ENCODE data around the gene TAS1R3. TPM values are rescaled to one million over a fixed set of nuclear protein-coding genes. Genes with fewer than 3 reads are reported as not detected.

Gene TAS1R3
- total and polyA plus RNA-seq, 4 donors: 0.19 to 0.36 (median 0.33) TPM; not detected in 1

DNA sequence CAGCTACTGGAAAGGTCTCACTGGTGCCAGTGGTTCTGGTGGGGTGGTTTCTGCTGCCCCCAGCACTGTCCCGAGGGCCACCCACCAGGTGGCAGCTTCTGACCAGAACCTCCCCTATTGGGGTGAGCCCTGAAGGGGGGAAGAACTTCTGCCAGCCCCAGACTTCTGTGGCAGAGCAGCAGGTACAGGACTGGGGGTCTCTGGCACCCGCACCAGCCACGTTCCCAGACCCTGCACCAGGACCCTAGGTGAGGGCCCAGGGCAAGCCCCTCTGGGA is 21.0 kb upstream of the TAS1R3 start:
- H3K4me1 ChIP-seq (ENCODE audit: control insufficient read depth in 4 of 4, insufficient read depth in 4 of 4, low read length in 3 of 4): peaks cover 15 to 38% (median 29%) of the 10 kb centered on the region in 4 donors
- H3K36me3 ChIP-seq (ENCODE audit: control insufficient read depth in 4 of 4, insufficient read depth in 3 of 4, low read depth in 1 of 4, low read length in 3 of 4): peaks cover 3 to 35% (median 16%) of the 10 kb centered on the region in 4 donors
- H3K9me3 ChIP-seq (ENCODE audit: control insufficient read depth in 4 of 4, low read length in 3 of 4): no peaks in the 10 kb centered on the region
- DNase-seq (ENCODE audit: low spot score): no peak
- H3K27ac ChIP-seq (ENCODE audit: low read depth in 1 of 2, low read length in 2 of 2): no peak overlapping the region
- no peak overlapping the region for H3K9ac ChIP-seq (ENCODE audit: low read depth in 1 of 2, low read length in 2 of 2)
- 90% methylated on average over 3 of the region's 3 CpGs for WGBS
- TF ChIP-seq NR2F2 (IDR thresholded peaks at IDR 0.05) (no peak), EGR1 (IDR thresholded peaks at IDR 0.05; ENCODE audit: low read depth in 2 of 2) (no peak), YY1 (IDR thresholded peaks at IDR 0.05) (no peak), SP1 (IDR thresholded peaks at IDR 0.05) (no peak), JUND (IDR thresholded peaks at IDR 0.05) (no peak), HNF4G (IDR thresholded peaks at IDR 0.05) (no peak)
- TF ChIP-seq, protein P1, sequence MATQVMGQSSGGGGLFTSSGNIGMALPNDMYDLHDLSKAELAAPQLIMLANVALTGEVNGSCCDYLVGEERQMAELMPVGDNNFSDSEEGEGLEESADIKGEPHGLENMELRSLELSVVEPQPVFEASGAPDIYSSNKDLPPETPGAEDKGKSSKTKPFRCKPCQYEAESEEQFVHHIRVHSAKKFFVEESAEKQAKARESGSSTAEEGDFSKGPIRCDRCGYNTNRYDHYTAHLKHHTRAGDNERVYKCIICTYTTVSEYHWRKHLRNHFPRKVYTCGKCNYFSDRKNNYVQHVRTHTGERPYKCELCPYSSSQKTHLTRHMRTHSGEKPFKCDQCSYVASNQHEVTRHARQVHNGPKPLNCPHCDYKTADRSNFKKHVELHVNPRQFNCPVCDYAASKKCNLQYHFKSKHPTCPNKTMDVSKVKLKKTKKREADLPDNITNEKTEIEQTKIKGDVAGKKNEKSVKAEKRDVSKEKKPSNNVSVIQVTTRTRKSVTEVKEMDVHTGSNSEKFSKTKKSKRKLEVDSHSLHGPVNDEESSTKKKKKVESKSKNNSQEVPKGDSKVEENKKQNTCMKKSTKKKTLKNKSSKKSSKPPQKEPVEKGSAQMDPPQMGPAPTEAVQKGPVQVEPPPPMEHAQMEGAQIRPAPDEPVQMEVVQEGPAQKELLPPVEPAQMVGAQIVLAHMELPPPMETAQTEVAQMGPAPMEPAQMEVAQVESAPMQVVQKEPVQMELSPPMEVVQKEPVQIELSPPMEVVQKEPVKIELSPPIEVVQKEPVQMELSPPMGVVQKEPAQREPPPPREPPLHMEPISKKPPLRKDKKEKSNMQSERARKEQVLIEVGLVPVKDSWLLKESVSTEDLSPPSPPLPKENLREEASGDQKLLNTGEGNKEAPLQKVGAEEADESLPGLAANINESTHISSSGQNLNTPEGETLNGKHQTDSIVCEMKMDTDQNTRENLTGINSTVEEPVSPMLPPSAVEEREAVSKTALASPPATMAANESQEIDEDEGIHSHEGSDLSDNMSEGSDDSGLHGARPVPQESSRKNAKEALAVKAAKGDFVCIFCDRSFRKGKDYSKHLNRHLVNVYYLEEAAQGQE (IDR thresholded peaks at IDR 0.05): no peak
- TF ChIP-seq, protein P2, sequence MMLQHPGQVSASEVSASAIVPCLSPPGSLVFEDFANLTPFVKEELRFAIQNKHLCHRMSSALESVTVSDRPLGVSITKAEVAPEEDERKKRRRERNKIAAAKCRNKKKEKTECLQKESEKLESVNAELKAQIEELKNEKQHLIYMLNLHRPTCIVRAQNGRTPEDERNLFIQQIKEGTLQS (IDR thresholded peaks at IDR 0.05): no peak
- no peak overlapping the region for H3K4me3 ChIP-seq (ENCODE audit: low read depth in 1 of 3, low read length in 3 of 3)
- no peaks in the 10 kb centered on the region for H3K27me3 ChIP-seq (ENCODE audit: control insufficient read depth in 4 of 4, insufficient read depth in 4 of 4, low read length in 3 of 4)

DNA sequence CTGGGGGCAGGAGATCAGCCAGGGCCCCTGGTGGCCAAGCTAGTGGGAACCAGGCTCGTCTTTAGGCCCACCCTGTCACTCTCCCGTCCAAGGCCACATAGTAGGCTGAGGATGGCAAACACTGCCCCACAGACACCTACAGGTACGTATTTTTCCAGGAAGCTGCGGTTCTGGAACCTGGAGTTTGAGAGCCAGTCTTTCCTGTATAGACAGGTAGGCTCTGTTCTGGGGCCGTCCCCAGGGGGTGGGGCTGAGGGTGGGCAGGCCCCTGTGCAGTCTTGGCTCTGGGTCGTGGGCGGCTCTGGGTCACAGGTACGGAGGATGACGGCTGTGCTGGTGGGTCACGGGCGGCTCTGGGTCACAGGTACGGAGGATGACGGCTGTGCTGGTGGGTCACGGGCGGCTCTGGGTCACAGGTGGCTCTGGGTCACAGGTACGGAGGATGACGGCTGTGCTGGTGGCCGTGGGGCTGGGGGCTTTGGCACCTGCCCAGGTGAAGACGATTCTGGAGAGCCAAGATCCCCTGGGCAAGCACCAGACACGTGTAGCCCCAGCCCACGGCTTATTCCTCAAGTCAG is 20.5 kb upstream of the TAS1R3 start:
- no peak overlapping the region for H3K9ac ChIP-seq (ENCODE audit: low read depth in 1 of 2, low read length in 2 of 2)
- TF ChIP-seq, protein P3, sequence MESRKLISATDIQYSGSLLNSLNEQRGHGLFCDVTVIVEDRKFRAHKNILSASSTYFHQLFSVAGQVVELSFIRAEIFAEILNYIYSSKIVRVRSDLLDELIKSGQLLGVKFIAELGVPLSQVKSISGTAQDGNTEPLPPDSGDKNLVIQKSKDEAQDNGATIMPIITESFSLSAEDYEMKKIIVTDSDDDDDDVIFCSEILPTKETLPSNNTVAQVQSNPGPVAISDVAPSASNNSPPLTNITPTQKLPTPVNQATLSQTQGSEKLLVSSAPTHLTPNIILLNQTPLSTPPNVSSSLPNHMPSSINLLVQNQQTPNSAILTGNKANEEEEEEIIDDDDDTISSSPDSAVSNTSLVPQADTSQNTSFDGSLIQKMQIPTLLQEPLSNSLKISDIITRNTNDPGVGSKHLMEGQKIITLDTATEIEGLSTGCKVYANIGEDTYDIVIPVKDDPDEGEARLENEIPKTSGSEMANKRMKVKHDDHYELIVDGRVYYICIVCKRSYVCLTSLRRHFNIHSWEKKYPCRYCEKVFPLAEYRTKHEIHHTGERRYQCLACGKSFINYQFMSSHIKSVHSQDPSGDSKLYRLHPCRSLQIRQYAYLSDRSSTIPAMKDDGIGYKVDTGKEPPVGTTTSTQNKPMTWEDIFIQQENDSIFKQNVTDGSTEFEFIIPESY (IDR thresholded peaks at IDR 0.05): no peak
- no peak for TF ChIP-seq RXRA (IDR thresholded peaks at IDR 0.05)
- TF ChIP-seq HNF4A (conservative IDR thresholded peaks at IDR 0.05): no peak
- TF ChIP-seq, protein P4, sequence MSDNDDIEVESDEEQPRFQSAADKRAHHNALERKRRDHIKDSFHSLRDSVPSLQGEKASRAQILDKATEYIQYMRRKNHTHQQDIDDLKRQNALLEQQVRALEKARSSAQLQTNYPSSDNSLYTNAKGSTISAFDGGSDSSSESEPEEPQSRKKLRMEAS (IDR thresholded peaks at IDR 0.05): no peak
- TF ChIP-seq YY1 (IDR thresholded peaks at IDR 0.05): no peak
- TF ChIP-seq, protein P1 (IDR thresholded peaks at IDR 0.05): no peak
- TF ChIP-seq, protein P5, sequence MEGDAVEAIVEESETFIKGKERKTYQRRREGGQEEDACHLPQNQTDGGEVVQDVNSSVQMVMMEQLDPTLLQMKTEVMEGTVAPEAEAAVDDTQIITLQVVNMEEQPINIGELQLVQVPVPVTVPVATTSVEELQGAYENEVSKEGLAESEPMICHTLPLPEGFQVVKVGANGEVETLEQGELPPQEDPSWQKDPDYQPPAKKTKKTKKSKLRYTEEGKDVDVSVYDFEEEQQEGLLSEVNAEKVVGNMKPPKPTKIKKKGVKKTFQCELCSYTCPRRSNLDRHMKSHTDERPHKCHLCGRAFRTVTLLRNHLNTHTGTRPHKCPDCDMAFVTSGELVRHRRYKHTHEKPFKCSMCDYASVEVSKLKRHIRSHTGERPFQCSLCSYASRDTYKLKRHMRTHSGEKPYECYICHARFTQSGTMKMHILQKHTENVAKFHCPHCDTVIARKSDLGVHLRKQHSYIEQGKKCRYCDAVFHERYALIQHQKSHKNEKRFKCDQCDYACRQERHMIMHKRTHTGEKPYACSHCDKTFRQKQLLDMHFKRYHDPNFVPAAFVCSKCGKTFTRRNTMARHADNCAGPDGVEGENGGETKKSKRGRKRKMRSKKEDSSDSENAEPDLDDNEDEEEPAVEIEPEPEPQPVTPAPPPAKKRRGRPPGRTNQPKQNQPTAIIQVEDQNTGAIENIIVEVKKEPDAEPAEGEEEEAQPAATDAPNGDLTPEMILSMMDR (IDR thresholded peaks at IDR 0.05; ENCODE audit: low read depth, low read length, missing input control): no peak
- no peak for TF ChIP-seq TAF1 (conservative IDR thresholded peaks at IDR 0.05)
- TF ChIP-seq NR2F2 (IDR thresholded peaks at IDR 0.05): no peak
- TF ChIP-seq RAD21 (IDR thresholded peaks at IDR 0.05): no peak
- TF ChIP-seq FOXA2 (IDR thresholded peaks at IDR 0.05): no peak
- no peak for TF ChIP-seq JUND (IDR thresholded peaks at IDR 0.05)
- TF ChIP-seq, protein P2 (IDR thresholded peaks at IDR 0.05): no peak
- H3K4me1 ChIP-seq (ENCODE audit: control insufficient read depth in 4 of 4, insufficient read depth in 4 of 4, low read length in 3 of 4): peaks cover 10 to 33% (median 23%) of the 10 kb centered on the region in 4 donors
- WGBS: 89% methylated on average over 21 of the region's 21 CpGs
- H3K27me3 ChIP-seq (ENCODE audit: control insufficient read depth in 4 of 4, insufficient read depth in 4 of 4, low read length in 3 of 4): no peaks in the 10 kb centered on the region
- H3K9me3 ChIP-seq (ENCODE audit: control insufficient read depth in 4 of 4, low read length in 3 of 4): no peaks in the 10 kb centered on the region
- no peak overlapping the region for H3K4me3 ChIP-seq (ENCODE audit: low read depth in 1 of 3, low read length in 3 of 3)
- DNase-seq (ENCODE audit: low spot score): no peak
- peaks cover 3 to 38% (median 16%) of the 10 kb centered on the region in 4 donors for H3K36me3 ChIP-seq (ENCODE audit: control insufficient read depth in 4 of 4, insufficient read depth in 3 of 4, low read depth in 1 of 4, low read length in 3 of 4)
- H3K27ac ChIP-seq (ENCODE audit: low read depth in 1 of 2, low read length in 2 of 2): no peak overlapping the region

Data from liver (tissue), 9 donors.